ENCODE measurements around the gene ARHGEF40.

Gene ARHGEF40

GRCh38 chr14:21040370-21040925 lies 29.7 kb upstream of the ARHGEF40 start:
- no peak for DNase-seq

- DNase-seq, result peak; percentile 25
Measured at GRCh38 chr14:21040941-21041340, 29.2 kb upstream of the ARHGEF40 start.

GRCh38 chr14:21041676-21042433 lies 28.2 kb upstream of the ARHGEF40 start, which contains the start of gene RNASE7:
Gene RNASE7, plus strand, starts transcription at chr14:21042362. Its CDS starts 631 bp downstream, at chr14:21042993.
- peak; percentile 20 for DNase-seq

GRCh38 chr14:21042918-21043317 lies 27.2 kb upstream of the ARHGEF40 start:
- no peak for DNase-seq

GRCh38 chr14:21043387-21043973 lies 26.6 kb upstream of the ARHGEF40 start:
- DNase-seq, result no peak

- no peak for DNase-seq
Measured at GRCh38 chr14:21043974-21044618, 26.0 kb upstream of the ARHGEF40 start.

GRCh38 chr14:21047378-21047781 lies 22.7 kb upstream of the ARHGEF40 start:
- DNase-seq, result peak; percentile 57

- DNase-seq, result no peak
Measured at GRCh38 chr14:21048638-21049037, 21.5 kb upstream of the ARHGEF40 start.

- peak; percentile 30 for DNase-seq
Measured at GRCh38 chr14:21049271-21049673, 20.8 kb upstream of the ARHGEF40 start.

GRCh38 chr14:21050597-21050996 lies 19.5 kb upstream of the ARHGEF40 start:
- DNase-seq, result no peak

- no peak for DNase-seq
Measured at GRCh38 chr14:21053184-21054122, 16.7 kb upstream of the ARHGEF40 start.

- DNase-seq, result no peak
Measured at GRCh38 chr14:21054123-21054767, 15.9 kb upstream of the ARHGEF40 start.

- no peak for DNase-seq
Measured at GRCh38 chr14:21054768-21055145, 15.3 kb upstream of the ARHGEF40 start.

GRCh38 chr14:21055432-21056117 lies 14.5 kb upstream of the ARHGEF40 start:
- DNase-seq, result no peak

- DNase-seq, result peak; percentile 69
Measured at GRCh38 chr14:21056520-21057163, 13.5 kb upstream of the ARHGEF40 start.

GRCh38 chr14:21057803-21058675 lies 12.1 kb upstream of the ARHGEF40 start, which contains the start of gene RNASE8:
Gene RNASE8, plus strand, starts transcription at chr14:21057822. Its CDS starts 71 bp downstream, at chr14:21057893.
- DNase-seq, result peak; percentile 23

GRCh38 chr14:21058903-21059302 lies 11.2 kb upstream of the ARHGEF40 start:
- no peak for DNase-seq

GRCh38 chr14:21059842-21060613 lies 10.1 kb upstream of the ARHGEF40 start:
- DNase-seq, result peak; percentile 48
